ENCODE results near the gene IQSEC3. TPM values are rescaled to one million over a fixed set of nuclear protein-coding genes. Genes with fewer than 3 reads are reported as not detected.

The IQSEC3 gene
- total and polyA plus RNA-seq, 2 of the 13 experiments (the other 11 are each of a cell fraction or from before 2014, with no cell fraction given): not detected

DNA sequence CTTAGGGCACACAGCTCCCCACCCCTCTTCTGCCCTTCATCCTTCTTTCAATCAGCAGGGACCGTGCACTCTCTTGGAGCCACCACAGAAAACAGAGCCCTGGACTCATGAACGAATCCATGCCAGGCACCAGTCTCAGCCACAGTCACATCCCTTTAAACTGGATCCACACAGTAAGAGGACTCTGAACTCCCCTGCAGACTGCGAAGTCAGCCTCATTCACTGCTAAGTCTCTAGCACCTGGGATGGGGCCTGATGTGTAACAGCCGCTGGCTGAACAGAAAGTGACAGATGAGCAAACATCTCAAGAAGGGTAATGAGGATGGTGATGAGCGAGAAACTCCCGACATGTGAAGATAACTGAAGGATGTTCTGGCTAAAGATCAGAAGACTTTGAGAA lies 45.8 kb upstream of the IQSEC3 start (continued):
- TF ChIP-seq, protein P1, sequence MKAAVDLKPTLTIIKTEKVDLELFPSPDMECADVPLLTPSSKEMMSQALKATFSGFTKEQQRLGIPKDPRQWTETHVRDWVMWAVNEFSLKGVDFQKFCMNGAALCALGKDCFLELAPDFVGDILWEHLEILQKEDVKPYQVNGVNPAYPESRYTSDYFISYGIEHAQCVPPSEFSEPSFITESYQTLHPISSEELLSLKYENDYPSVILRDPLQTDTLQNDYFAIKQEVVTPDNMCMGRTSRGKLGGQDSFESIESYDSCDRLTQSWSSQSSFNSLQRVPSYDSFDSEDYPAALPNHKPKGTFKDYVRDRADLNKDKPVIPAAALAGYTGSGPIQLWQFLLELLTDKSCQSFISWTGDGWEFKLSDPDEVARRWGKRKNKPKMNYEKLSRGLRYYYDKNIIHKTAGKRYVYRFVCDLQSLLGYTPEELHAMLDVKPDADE (CRISPR knock-in tag; IDR thresholded peaks at IDR 0.05): no peak
- no peak for TF ChIP-seq TCF7L2 (IDR thresholded peaks at IDR 0.05; ENCODE audit: low read depth, low read length)
- no peak for TF ChIP-seq SKI (IDR thresholded peaks at IDR 0.05; ENCODE audit: partially characterized antibody)
- peak; percentile 95 for TF ChIP-seq ZNF263 (CRISPR knock-in tag; IDR thresholded peaks at IDR 0.05)
- no peak for TF ChIP-seq ZNF879 (CRISPR knock-in tag; IDR thresholded peaks at IDR 0.05)
- no peak for TF ChIP-seq ZNF841 (CRISPR knock-in tag; IDR thresholded peaks at IDR 0.05; ENCODE audit: borderline replicate concordance)
- no peak for TF ChIP-seq SOX13 (IDR thresholded peaks at IDR 0.05)
- TF ChIP-seq SOX13 (CRISPR knock-in tag; conservative IDR thresholded peaks at IDR 0.05 in 1 of 2, IDR thresholded peaks at IDR 0.05 in 1 of 2): peak in 1 of 2 experiments; percentile 73; a peak in 2 of 4 replicates
- TF ChIP-seq POLR2A (IDR thresholded peaks at IDR 0.05; ENCODE audit: insufficient read depth in 1 of 2, low read depth in 2 of 2, low read length in 2 of 2): peak in 1 of 2 experiments; percentile 22; a peak in 2 of 4 replicates
- 0 out of 2 replicates have a peak, but pooled peaks have one; percentile 49 for TF ChIP-seq KLF6 (CRISPR knock-in tag; IDR thresholded peaks at IDR 0.05)
- TF ChIP-seq ZNF530 (CRISPR knock-in tag; IDR thresholded peaks at IDR 0.05; ENCODE audit: low read depth): no peak
- peak; percentile 72; the same call in 1 of the 2 replicates for TF ChIP-seq HOXA3 (CRISPR knock-in tag; IDR thresholded peaks at IDR 0.05)
- TF ChIP-seq, protein P2, sequence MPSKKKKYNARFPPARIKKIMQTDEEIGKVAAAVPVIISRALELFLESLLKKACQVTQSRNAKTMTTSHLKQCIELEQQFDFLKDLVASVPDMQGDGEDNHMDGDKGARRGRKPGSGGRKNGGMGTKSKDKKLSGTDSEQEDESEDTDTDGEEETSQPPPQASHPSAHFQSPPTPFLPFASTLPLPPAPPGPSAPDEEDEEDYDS (CRISPR knock-in tag; IDR thresholded peaks at IDR 0.05): peak; percentile 88
- TF ChIP-seq, protein P3, sequence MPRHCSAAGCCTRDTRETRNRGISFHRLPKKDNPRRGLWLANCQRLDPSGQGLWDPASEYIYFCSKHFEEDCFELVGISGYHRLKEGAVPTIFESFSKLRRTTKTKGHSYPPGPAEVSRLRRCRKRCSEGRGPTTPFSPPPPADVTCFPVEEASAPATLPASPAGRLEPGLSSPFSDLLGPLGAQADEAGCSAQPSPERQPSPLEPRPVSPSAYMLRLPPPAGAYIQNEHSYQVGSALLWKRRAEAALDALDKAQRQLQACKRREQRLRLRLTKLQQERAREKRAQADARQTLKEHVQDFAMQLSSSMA (CRISPR knock-in tag; IDR thresholded peaks at IDR 0.05): no peak
- TF ChIP-seq, protein P4, sequence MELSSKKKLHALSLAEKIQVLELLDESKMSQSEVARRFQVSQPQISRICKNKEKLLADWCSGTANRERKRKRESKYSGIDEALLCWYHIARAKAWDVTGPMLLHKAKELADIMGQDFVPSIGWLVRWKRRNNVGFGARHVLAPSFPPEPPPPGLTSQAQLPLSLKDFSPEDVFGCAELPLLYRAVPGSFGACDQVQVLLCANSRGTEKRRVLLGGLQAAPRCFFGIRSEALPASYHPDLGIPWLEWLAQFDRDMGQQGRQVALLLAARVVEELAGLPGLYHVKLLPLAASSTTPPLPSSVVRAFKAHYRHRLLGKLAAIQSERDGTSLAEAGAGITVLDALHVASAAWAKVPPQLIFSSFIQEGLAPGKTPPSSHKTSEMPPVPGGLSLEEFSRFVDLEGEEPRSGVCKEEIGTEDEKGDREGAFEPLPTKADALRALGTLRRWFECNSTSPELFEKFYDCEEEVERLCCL (CRISPR knock-in tag; IDR thresholded peaks at IDR 0.05; ENCODE audit: borderline replicate concordance): no peak
- TF ChIP-seq GTF3A (CRISPR knock-in tag; conservative IDR thresholded peaks at IDR 0.05): no peak
- TF ChIP-seq, protein P5, sequence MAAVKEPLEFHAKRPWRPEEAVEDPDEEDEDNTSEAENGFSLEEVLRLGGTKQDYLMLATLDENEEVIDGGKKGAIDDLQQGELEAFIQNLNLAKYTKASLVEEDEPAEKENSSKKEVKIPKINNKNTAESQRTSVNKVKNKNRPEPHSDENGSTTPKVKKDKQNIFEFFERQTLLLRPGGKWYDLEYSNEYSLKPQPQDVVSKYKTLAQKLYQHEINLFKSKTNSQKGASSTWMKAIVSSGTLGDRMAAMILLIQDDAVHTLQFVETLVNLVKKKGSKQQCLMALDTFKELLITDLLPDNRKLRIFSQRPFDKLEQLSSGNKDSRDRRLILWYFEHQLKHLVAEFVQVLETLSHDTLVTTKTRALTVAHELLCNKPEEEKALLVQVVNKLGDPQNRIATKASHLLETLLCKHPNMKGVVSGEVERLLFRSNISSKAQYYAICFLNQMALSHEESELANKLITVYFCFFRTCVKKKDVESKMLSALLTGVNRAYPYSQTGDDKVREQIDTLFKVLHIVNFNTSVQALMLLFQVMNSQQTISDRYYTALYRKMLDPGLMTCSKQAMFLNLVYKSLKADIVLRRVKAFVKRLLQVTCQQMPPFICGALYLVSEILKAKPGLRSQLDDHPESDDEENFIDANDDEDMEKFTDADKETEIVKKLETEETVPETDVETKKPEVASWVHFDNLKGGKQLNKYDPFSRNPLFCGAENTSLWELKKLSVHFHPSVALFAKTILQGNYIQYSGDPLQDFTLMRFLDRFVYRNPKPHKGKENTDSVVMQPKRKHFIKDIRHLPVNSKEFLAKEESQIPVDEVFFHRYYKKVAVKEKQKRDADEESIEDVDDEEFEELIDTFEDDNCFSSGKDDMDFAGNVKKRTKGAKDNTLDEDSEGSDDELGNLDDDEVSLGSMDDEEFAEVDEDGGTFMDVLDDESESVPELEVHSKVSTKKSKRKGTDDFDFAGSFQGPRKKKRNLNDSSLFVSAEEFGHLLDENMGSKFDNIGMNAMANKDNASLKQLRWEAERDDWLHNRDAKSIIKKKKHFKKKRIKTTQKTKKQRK (IDR thresholded peaks at IDR 0.05; ENCODE audit: low read length): no peak
- TF ChIP-seq, protein P6, sequence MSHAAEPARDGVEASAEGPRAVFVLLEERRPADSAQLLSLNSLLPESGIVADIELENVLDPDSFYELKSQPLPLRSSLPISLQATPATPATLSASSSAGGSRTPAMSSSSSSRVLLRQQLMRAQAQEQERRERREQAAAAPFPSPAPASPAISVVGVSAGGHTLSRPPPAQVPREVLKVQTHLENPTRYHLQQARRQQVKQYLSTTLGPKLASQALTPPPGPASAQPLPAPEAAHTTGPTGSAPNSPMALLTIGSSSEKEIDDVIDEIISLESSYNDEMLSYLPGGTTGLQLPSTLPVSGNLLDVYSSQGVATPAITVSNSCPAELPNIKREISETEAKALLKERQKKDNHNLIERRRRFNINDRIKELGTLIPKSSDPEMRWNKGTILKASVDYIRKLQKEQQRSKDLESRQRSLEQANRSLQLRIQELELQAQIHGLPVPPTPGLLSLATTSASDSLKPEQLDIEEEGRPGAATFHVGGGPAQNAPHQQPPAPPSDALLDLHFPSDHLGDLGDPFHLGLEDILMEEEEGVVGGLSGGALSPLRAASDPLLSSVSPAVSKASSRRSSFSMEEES (CRISPR knock-in tag; IDR thresholded peaks at IDR 0.05): no peak
- peak; percentile 34; the same call in 1 of the 2 replicates for TF ChIP-seq NR2C2 (CRISPR knock-in tag; IDR thresholded peaks at IDR 0.05; ENCODE audit: borderline replicate concordance)
- TF ChIP-seq DPF2 (CRISPR knock-in tag; IDR thresholded peaks at IDR 0.05; ENCODE audit: borderline replicate concordance, low read depth): peak; percentile 42; the same call in 1 of the 2 replicates
- TF ChIP-seq ZNF326 (CRISPR knock-in tag; IDR thresholded peaks at IDR 0.05; ENCODE audit: borderline replicate concordance): no peak
- peak; percentile 90 for TF ChIP-seq TEAD3 (CRISPR knock-in tag; optimal IDR thresholded peaks at IDR 0.05; ENCODE audit: borderline replicate concordance)
- TF ChIP-seq ZNF136 (CRISPR knock-in tag; IDR thresholded peaks at IDR 0.05; ENCODE audit: low read depth): peak; percentile 74; the same call in 1 of the 2 replicates
